A549 treated with AZD2906 at 1 μM for 4 hours (cell line): ENCODE measurements around the gene TRIM52. TPM values are rescaled to one million over a fixed set of nuclear protein-coding genes. Genes with fewer than 3 reads are reported as not detected.

Source experiments
- total RNA-seq: library from RNA; stranded (reverse); fragments of 200-300 nt; extraction: Qiagen RNA extraction; gene quantifications from 5 replicates; pipeline ENCODE4 v1.2.3, GENCODE V29; 2022

The TRIM52 gene
- total RNA-seq, result 5.2 to 7.2 TPM (median 5.5 TPM) in 5 replicates

GRCh38 chr5:181260720-181261319, at the start of gene TRIM52:
Gene TRIM52 (minus strand): TSS chr5:181261143. CDS start chr5:181260813, 330 bp downstream.

GRCh38 chr5:181243564-181244343, 17.2 kb downstream of the TRIM52 start, which contains the start of gene RACK1:
Gene RACK1 (minus strand): TSS chr5:181243906. CDS start chr5:181243800, 106 bp downstream.

GRCh38 chr5:181223058-181223728, 37.8 kb downstream of the TRIM52 start, which contains the start of gene TRIM41:
Gene TRIM41 (plus strand): TSS chr5:181223281. CDS start chr5:181224000, 719 bp downstream.

Other genes starting within 250 kb of the TRIM52 start
- gene BTNL9, start 220.9 kb downstream of the TRIM52 start, total RNA-seq, result 0.70 to 1.1 TPM (median 0.84 TPM) in 5 replicates
- gene OR2V1, start 130.0 kb downstream of the TRIM52 start, total RNA-seq, result not detected in 5 replicates
- not detected in 5 replicates for gene OR2V2, start 113.6 kb downstream of the TRIM52 start, total RNA-seq
- 25.9 to 43.9 TPM (median 40.4 TPM) in 5 replicates for gene TRIM7, start 55.9 kb downstream of the TRIM52 start, total RNA-seq
- 21.3 to 28.0 TPM (median 27.3 TPM) in 5 replicates for gene TRIM41, start 37.9 kb downstream of the TRIM52 start, total RNA-seq
- gene RACK1, start 17.2 kb downstream of the TRIM52 start, total RNA-seq, result 3,364 to 3,884 TPM (median 3,410 TPM) in 5 replicates
- gene OR4F3, start 106.1 kb upstream of the TRIM52 start, total RNA-seq, result not detected in 5 replicates